ENCODE results near the gene IGF2R.
A peak's percentile ranks its signal among the peaks of the same experiment; 100 is the strongest.
"Not testable (repeated sequence)": the region's sequence is repeated elsewhere in the genome, so short reads cannot be mapped to it uniquely, and the experiment has no call there.

IGF2R gene

DNA sequence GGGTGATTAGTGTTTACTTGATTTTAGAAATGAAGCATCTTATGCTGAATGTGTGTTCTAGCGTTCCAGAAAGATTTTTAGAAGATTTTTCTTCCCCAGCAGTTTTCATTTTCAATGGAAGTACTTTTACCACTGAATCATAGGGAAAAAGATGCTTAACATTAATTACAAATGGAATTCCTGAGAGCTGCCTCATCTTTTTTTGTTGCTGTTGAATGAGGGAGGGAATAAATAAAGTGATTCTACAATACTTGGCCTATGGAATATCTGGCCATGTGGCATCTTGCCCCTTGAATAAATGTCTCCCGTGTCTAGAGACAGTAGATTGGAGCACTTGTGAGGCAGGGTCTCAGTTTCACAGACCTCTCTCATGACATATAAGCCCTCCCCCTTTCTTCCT is 108.6 kb downstream of the IGF2R start:
- no peak for DNase-seq (ENCODE audit: low spot score)

DNA sequence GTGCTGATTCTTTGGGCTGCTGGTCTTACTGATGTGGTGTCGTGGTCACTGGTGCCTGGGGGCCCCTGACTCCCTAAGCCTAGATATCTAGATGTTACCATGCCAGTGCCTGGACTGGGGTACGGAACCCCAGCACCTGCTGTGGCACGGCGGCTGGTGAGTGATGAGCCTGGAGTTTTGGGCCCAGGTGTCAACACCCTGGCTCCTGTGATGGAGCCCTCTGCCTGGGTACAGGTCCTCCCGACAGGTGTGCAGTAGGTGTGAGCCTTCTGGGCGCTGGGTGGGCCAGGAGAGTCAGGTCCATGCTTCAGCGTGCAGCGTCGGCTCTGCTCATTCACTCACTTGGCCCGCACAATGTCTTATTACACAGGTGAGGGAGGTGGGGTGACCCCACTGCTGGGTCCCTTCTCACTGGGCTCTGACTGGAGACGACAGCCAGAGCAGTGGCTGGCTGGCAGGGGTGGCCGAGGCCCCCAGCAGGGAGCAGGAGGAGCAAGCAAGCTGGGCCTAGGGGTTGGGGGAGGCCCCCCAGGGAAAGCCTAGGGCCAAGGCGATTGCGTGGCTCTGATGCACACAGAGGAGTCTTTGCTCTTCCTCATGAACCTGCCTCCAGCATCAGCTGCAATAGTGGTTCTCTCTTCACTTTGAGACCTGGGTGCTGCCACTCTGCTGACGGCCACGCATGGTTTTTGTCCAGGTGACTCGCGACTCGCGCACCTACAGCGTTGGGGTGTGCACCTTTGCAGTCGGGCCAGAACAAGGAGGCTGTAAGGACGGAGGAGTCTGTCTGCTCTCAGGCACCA is 110.2 kb downstream of the IGF2R start:
- DNase-seq (ENCODE audit: low spot score), result no peak

DNA sequence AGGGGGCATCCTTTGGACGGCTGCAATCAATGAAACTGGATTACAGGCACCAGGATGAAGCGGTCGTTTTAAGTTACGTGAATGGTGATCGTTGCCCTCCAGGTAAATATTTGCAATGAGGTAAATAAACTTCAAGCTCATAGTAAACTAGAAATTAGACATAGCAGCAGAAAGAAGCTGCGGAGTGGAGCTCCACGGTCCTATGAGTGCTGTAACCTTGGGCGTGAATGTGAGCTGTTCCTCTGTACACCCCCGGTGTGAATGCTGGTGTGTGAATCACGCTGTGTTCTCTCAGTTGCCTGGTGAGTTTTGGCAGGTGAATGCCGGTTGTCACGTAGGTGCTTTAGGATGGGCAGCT is 110.8 kb downstream of the IGF2R start:
- no peak for DNase-seq (ENCODE audit: low spot score)

DNA sequence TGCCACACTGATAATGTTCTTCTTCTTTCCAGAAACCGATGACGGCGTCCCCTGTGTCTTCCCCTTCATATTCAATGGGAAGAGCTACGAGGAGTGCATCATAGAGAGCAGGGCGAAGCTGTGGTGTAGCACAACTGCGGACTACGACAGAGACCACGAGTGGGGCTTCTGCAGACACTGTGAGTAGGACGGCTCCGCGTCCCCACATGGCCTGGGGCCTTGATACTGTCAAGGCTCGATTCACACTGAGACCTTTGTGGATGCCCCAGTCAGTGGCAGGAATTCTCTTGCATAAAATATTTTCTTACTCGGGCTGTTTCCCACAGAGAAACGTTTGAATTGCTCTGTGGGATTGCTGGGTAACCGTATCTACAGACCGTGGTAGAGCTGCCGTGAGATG is 111.2 kb downstream of the IGF2R start:
- no peak for DNase-seq (ENCODE audit: low spot score)

DNA sequence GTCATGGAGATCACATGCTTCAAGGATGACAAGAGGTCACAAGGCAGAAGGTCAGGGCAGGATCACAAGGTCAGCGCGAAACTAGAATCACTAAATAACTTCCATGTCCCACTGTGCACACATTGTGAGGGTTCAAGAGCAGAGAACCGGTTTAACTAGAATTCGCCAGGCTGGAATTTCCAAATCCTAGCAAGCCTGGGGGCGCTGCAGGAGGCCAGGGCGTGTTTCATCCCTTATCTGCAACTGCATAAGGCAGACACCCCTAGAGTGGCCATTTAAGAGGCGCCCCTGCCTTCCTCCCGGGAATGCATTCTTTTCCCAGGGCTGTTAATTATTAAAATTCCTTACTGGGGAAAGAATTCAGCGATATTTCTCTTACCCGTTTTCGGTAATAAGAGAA is 112.5 kb downstream of the IGF2R start:
- no peak for DNase-seq (ENCODE audit: low spot score)

GRCh38 chr6:160082627-160083026 is 113.7 kb downstream of the IGF2R start:
- DNase-seq (ENCODE audit: low spot score), result no peak

DNA sequence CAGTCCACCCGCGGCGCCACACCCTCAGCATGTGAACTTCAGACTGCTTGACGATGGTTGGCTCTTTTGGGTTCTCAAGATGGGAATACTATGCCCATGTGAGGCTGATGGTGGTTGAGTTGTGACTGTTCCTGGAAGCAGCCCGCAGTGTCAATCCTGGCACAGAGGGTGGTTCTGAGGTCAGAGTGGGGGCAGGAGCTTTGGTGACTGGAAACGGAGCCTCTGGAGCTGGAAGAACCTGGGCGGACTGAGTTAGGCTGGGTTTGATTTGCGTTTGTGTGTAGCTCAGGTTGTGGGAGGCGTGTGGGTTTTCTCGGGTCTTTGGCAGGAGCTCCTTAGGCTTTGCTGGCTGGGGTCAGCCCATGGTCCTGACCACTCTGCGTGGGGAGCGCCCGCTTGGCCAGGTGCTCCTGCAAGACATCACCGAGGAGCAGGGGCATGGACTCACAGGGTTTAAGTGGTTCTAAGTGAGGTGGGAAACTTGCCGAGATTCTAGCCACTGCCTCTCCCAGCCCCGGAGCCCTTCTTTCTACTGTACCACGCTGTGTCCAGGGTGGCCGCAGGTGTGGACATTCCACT is 115.4 kb downstream of the IGF2R start:
- no peak for DNase-seq (ENCODE audit: low spot score)

GRCh38 chr6:160085226-160085625 is 116.3 kb downstream of the IGF2R start:
- DNase-seq (ENCODE audit: low spot score), result no peak

DNA sequence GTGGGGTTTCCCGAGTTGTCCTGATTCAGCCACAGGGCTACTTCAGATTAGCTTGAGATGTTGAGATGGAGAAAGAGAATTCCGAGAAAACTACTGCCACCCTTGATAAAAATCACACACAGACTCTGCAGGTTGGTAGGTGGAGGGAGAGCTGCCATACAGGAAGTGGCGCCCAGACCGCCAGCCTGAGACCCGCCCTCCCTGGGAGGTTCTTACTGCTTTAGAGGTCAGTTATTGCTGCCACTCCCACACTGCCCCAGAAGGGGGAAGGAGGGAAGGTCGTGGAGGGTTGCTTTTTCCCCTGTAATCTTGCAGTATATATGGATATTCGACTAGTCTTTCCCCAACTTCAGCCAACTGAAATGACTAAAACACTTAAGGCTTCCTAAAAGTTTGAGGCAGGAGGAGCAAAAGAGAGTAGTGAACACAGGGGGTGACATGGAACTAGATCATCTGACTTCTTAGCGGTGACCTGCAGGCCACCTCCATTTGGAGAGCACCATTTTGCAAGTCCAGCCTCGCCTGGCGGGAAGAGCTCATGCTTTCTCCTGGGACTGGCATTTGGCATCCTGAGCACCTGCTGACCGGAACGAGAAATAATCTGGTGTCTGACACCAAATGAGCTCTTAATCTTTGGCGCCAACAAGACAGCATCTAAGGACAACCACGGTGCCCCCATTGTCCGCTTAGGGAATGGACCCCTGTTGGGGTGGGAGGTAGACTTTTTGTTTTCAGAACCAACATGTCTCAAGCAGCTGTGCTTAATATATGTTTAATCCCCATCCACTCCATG is 117.0 kb downstream of the IGF2R start:
- no peak for DNase-seq (ENCODE audit: low spot score)

DNA sequence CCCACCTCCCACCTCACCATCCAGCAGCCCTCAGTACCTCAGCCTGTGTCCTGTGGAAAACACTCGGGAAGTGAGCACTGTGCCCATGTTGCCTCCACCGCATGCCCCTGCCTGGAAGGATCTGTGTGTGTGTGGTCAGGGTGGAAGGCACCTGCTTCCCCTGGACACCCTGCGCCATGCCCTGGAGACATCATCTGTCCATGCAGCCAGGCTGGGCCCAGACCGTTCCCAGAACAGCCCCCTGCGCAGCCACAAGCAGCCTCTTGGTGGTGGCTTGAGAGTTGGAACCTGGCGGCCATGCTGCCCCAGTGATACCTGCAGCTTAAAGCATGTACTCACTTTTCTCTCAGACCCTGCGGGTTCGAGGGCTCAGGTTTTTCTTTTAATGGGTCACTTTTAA is 117.9 kb downstream of the IGF2R start:
- no peak for DNase-seq (ENCODE audit: low spot score)

DNA sequence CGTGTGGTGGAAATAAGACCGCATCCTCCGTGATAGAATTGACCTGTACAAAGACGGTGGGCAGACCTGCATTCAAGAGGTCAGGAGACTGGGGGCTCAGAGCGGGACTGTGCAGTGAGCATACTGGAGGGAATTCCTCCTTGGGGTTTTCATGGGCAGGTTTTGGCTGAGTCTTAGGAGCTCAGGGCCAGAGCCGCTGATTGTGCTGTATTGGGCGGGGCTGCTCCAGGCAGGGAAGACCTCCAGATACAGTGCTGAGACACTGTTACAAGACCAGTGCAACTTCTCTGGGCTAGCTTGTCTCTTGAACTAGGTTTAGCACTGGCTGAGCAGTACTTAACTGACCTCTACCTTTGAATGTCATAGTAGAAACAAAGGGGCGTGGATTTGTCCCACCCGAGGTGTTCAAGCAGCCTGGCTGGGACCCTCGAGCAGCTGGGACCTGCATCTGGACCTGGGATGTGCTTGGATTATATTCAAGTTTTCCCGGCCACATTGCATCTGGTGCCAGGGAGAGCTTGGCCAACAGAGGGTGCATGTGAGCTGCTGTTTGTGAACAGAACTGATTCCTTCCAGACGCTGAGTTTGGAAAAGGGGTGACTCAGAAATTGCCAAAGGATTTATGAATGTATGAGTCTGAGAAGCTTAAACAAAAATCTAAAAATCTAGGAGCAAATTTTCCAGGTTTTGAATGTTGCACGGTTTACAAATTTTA is 119.3 kb downstream of the IGF2R start:
- peak; percentile 89 for DNase-seq (ENCODE audit: low spot score)

- no peak for DNase-seq (ENCODE audit: low spot score)
Observed at GRCh38 chr6:160088784-160089533, 120.1 kb downstream of the IGF2R start.

- DNase-seq (ENCODE audit: low spot score), result no peak
Observed at GRCh38 chr6:160089534-160089897, 120.6 kb downstream of the IGF2R start.

- DNase-seq (ENCODE audit: low spot score), result not testable (repeated sequence)
Observed at GRCh38 chr6:160090442-160091239, 121.8 kb downstream of the IGF2R start.

DNA sequence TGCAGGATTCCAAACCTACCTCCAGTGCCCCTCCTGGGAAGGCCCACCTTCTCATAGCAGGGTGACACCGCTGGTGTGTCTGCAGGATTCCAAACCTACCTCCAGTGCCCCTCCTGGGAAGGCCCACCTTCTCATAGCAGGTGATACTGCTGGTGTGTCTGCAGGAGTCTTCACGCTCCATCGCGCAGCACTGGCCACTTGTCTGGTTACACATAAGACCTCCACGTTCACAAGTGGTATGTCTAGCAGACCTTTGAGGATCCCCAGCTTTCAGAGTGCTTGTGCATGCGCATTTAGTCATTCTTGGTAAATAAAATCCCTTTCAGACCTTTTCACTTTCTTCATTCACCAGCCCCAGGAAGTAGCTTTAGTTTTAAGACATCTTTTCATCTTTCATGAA is 123.3 kb downstream of the IGF2R start:
- not testable (repeated sequence) for DNase-seq (ENCODE audit: low spot score)

DNA sequence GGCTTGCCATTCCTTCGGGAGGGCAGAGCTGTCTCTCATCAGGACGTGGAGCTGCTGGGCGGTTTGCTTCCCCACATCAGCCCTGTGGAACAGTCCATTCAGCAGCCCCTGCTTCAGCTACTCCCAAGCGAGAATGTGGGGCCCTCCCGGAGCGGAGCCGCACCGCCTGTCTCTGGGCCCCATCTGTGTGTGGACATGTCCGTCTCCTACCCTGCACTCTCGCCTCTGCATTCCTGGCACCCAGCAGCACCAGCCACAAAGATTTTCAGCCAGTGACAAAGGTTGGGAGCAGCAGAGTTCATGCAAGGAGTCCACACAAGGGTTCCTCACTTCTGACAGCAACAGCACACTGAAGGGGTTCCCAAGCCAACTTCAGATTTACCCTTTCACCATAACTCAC is 123.7 kb downstream of the IGF2R start:
- no peak for DNase-seq (ENCODE audit: low spot score)

- DNase-seq (ENCODE audit: low spot score), result no peak
Observed at GRCh38 chr6:160093061-160093460, 124.2 kb downstream of the IGF2R start.

DNA sequence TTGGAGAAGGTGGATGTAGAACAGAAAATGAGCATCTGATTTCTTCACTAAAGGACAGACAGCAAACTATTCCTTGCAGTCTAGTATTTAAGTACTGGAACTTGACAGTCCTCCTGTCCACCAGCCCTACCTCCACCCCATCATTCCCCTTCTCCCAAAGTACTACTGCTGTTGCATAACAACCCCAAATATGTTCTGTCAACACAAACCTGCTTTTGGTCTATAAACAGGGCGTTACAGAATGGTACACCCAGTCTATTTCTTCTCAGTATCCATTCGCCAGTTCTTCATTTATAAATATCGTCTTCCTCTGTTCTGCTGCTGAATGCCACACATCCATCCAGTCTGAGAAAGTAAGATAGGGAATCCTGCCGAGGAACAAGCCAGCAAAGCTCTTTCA is 125.1 kb downstream of the IGF2R start:
- DNase-seq (ENCODE audit: low spot score), result no peak

GRCh38 chr6:160095146-160095845 is 126.4 kb downstream of the IGF2R start:
- no peak for DNase-seq (ENCODE audit: low spot score)

Data from HuH-7 (cell line).